AG08395 (cell line): ENCODE results near the gene TFDP1.

Source experiments
- DNase-seq: peaks from one replicate; pipeline ENCODE4 v3.0.0; 2012; ENCODE audit warnings: mixed read lengths, low spot score

TFDP1 gene

GRCh38 chr13:113634279-113635047 is 49.9 kb downstream of the TFDP1 start:
- DNase-seq = no peak

- DNase-seq = no peak
Observed at GRCh38 chr13:113635048-113635420, 50.5 kb downstream of the TFDP1 start.

GRCh38 chr13:113635709-113636108 is 51.2 kb downstream of the TFDP1 start:
- no peak for DNase-seq

- DNase-seq = no peak
Observed at GRCh38 chr13:113636266-113636963, 51.9 kb downstream of the TFDP1 start.

GRCh38 chr13:113637262-113638160 is 53.0 kb downstream of the TFDP1 start:
- DNase-seq = no peak

- DNase-seq = no peak
Observed at GRCh38 chr13:113638173-113638746, 53.7 kb downstream of the TFDP1 start.

GRCh38 chr13:113638806-113639205 is 54.3 kb downstream of the TFDP1 start:
- no peak for DNase-seq

- no peak for DNase-seq
Observed at GRCh38 chr13:113639616-113640262, 55.2 kb downstream of the TFDP1 start.

GRCh38 chr13:113641426-113641825 is 56.9 kb downstream of the TFDP1 start:
- DNase-seq = no peak

GRCh38 chr13:113642563-113642962 is 58.0 kb downstream of the TFDP1 start:
- DNase-seq = no peak

GRCh38 chr13:113643593-113643992 is 59.0 kb downstream of the TFDP1 start:
- no peak for DNase-seq

- no peak for DNase-seq
Observed at GRCh38 chr13:113644800-113645199, 60.2 kb downstream of the TFDP1 start.

GRCh38 chr13:113645329-113645728 is 60.8 kb downstream of the TFDP1 start:
- DNase-seq = no peak

GRCh38 chr13:113646376-113646775 is 61.8 kb downstream of the TFDP1 start:
- DNase-seq = no peak

- no peak for DNase-seq
Observed at GRCh38 chr13:113646921-113647340, 62.4 kb downstream of the TFDP1 start.

GRCh38 chr13:113647351-113648215 is 63.0 kb downstream of the TFDP1 start:
- DNase-seq = peak; percentile 48

- no peak for DNase-seq
Observed at GRCh38 chr13:113648216-113648610, 63.7 kb downstream of the TFDP1 start.

GRCh38 chr13:113649212-113649611 is 64.7 kb downstream of the TFDP1 start:
- DNase-seq = no peak

- no peak for DNase-seq
Observed at GRCh38 chr13:113650275-113650674, 65.7 kb downstream of the TFDP1 start.

- DNase-seq = no peak
Observed at GRCh38 chr13:113650731-113651148, 66.2 kb downstream of the TFDP1 start.
